GM12892 (cell line): ENCODE measurements around the gene NR2C2.

ENCODE experiments used
- POLR2A ChIP-seq: IDR thresholded peaks from 2 replicates; pipeline ENCODE4 v1.6.1; 2011; ENCODE audit warnings: low read depth, low read length, control low read depth
- TAF1 ChIP-seq: IDR thresholded peaks from 2 replicates; pipeline ENCODE4 v1.6.1; 2011; ENCODE audit warnings: low read depth, mild to moderate bottlenecking, control low read depth, low read length, borderline replicate concordance

DNA sequence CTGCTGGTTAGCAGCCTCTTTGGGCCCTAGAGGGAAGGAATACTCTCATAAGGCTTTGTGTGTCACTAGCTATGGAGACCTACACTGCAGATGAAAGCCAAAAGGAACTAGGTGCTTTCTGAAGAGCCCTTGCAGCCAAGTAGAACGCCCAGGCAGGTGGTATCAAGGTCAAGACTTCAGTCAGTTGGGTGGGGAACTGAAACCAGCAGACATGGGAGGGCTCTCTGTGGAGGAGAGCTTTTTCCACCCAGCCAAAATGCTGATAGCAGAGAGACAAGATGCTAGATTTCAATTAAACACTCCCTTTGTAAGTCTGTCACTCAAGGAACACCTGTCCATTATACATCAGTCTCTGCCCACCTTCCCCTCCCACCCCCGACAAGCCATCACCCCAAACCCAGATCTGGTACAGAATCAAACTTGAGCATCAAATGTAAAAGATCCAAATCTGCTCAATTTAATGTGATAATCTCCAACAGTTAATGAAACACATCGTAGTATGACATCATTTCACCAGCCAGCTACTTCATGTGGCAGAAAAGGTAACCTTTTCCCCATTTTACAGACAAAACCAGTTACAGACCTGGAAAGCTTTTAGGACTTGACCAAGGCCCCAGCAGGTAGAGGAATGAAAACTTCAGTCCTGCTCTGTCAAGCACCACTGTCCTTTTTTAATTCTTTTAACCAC, 103.2 kb downstream of the NR2C2 start:
- TF ChIP-seq TAF1 (no peak), POLR2A (no peak)
